Breast epithelium (tissue), 3 donors: ENCODE data around the gene ENAH.

Experiments
- POLR2A ChIP-seq: fragments of 450-650 bp; IDR thresholded peaks from one replicate; pipeline ENCODE4 v1.6.1; 2016; ENCODE audit warnings: antibody characterized with exemption, mild to moderate bottlenecking, moderate library complexity
- POLR2AphosphoS5 ChIP-seq, 3 donors: sonication (generic); formaldehyde crosslinking; IDR thresholded peaks; one replicate each; pipeline ENCODE4 v1.6.1; 2017; ENCODE audit warnings: antibody characterized with exemption in 3 of 3
- TF ChIP-seq, protein P1 (sequence below), 3 donors: fragments of 450-650 bp; IDR thresholded peaks; one replicate each; pipeline ENCODE4 v1.5.1; 2016 to 2017; ENCODE audit warnings: antibody characterized with exemption in 3 of 3, mild to moderate bottlenecking in 3 of 3, moderate library complexity in 3 of 3

DNA sequence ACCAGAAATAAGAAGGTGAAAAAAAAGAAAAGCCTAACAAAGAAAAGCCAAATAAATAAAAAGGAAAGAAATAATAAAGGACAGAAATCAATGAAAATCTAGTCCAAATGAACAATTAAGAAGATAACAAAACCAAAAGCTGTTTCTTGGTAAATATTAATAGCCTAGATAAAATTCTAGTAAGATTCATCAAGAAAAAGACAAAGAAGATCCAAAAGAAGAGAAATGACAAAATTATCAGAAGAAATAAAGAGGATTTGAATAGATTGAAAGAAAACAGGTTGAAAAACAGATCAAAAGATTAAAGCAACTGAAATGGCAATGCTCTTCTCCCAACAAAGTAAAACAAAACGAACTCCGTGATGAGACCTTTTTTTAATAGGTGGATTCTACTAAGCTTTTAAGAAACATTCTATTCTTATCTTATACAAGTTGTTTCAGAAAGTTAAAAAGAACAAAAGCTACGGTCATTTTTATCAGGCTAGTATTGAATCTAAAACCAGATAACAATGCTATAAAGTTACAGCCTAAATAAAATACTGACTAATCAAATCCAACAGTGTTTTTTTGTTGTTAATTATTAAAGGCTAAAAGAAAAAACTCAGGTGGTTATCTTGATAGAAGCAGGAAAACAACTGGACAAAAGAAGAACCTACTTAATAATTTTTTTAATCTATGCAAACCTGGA lies 50.9 kb downstream of the ENAH start:
- no peak for TF ChIP-seq POLR2AphosphoS5 (IDR thresholded peaks at IDR 0.05)
- TF ChIP-seq, protein P1, sequence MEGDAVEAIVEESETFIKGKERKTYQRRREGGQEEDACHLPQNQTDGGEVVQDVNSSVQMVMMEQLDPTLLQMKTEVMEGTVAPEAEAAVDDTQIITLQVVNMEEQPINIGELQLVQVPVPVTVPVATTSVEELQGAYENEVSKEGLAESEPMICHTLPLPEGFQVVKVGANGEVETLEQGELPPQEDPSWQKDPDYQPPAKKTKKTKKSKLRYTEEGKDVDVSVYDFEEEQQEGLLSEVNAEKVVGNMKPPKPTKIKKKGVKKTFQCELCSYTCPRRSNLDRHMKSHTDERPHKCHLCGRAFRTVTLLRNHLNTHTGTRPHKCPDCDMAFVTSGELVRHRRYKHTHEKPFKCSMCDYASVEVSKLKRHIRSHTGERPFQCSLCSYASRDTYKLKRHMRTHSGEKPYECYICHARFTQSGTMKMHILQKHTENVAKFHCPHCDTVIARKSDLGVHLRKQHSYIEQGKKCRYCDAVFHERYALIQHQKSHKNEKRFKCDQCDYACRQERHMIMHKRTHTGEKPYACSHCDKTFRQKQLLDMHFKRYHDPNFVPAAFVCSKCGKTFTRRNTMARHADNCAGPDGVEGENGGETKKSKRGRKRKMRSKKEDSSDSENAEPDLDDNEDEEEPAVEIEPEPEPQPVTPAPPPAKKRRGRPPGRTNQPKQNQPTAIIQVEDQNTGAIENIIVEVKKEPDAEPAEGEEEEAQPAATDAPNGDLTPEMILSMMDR (IDR thresholded peaks at IDR 0.05), result no peak
- no peak for TF ChIP-seq POLR2A
